Measurements from ENCODE around the gene PALLD. TPM values are rescaled to one million over a fixed set of nuclear protein-coding genes. Genes with fewer than 3 reads are reported as not detected.

The PALLD gene
- total and polyA plus RNA-seq, 2 of the 8 experiments (the other 6 are each of a cell fraction or from before 2014, with no cell fraction given), result 10.5 to 25.0 TPM

GRCh38 chr4:168794092-168794707 is 297.3 kb downstream of the PALLD start:
- H3K23me2 ChIP-seq (ENCODE audit: low read depth, low read length), result no peaks in the 10 kb centered on the region
- no peak overlapping the region for H3K18ac ChIP-seq (ENCODE audit: extremely low read depth, low read length)
- WGBS, 2 experiments (ENCODE audit: extremely low coverage in 1 of 2, insufficient coverage in 1 of 2, insufficient read length in 1 of 2, insufficient replicate concordance in 2 of 2, low coverage in 1 of 2, low lambda C conversion rate in 2 of 2, missing lambda C conversion rate in 1 of 2), result 89% methylated on average over 18 of the region's 20 CpGs; no CpG with 5 or more reads in 1 of the 2 experiments
- no peak overlapping the region for H3K9ac ChIP-seq (replicated peaks in 1 of 4; ENCODE audit: extremely low read depth in 1 of 4, low read depth in 3 of 4, low read length in 3 of 4)
- no peak overlapping the region for H2BK120ac ChIP-seq (replicated peaks; ENCODE audit: low read depth, low read length)
- POLR2A ChIA-PET (ENCODE audit: partially characterized antibody), result no interaction called here
- no peak for FAIRE-seq
- no peak overlapping the region for H2BK15ac ChIP-seq (ENCODE audit: low read length)
- no peak overlapping the region for H3K23ac ChIP-seq (ENCODE audit: insufficient read length)
- H2BK20ac ChIP-seq (ENCODE audit: low read length), result no peak overlapping the region
- H3K4ac ChIP-seq (replicated peaks; ENCODE audit: insufficient read length, low read depth, low read length), result no peak overlapping the region
- no peaks in the 10 kb centered on the region for H4K20me1 ChIP-seq (replicated peaks in 1 of 2; ENCODE audit: control insufficient read depth in 1 of 2, insufficient read depth in 2 of 2, low read length in 2 of 2)
- no peak overlapping the region for H3K56ac ChIP-seq (replicated peaks; ENCODE audit: insufficient read length, low read depth, low read length)
- H3K36me3 ChIP-seq (ENCODE audit: control insufficient read depth in 2 of 4, insufficient read depth in 4 of 4, low read length in 3 of 4), result no peaks in the 10 kb centered on the region
- no peak overlapping the region for H3K27ac ChIP-seq (ENCODE audit: low read depth, low read length)
- H3K14ac ChIP-seq (ENCODE audit: insufficient read length), result no peak overlapping the region
- H2BK5ac ChIP-seq (ENCODE audit: low read depth, low read length), result no peak overlapping the region
- no peak overlapping the region for H4K91ac ChIP-seq (replicated peaks; ENCODE audit: insufficient read length, low read length)
- no peak overlapping the region for H2AFZ ChIP-seq (ENCODE audit: low read length)
- no peaks in the 10 kb centered on the region for H3K4me1 ChIP-seq (replicated peaks in 1 of 4; ENCODE audit: control insufficient read depth in 3 of 4, insufficient read depth in 4 of 4, low read length in 3 of 4)
- DNase-seq (ENCODE audit: low read depth in 1 of 2, low spot score in 2 of 2), result no peak
- TF ChIP-seq SIN3A (conservative IDR thresholded peaks at IDR 0.05 in 1 of 2, IDR thresholded peaks at IDR 0.05 in 1 of 2; ENCODE audit: low read depth in 1 of 2, low read length in 2 of 2), result no peak
- H3K27me3 ChIP-seq (replicated peaks in 1 of 4; ENCODE audit: control insufficient read depth in 3 of 4, extremely low read depth in 1 of 4, insufficient read depth in 3 of 4, low read length in 3 of 4), result no peaks in the 10 kb centered on the region
- H4K8ac ChIP-seq (ENCODE audit: extremely low read depth, insufficient read depth, low read length), result no peak overlapping the region
- H2BK12ac ChIP-seq (ENCODE audit: low read depth, low read length), result no peak overlapping the region
- no peak overlapping the region for H4K5ac ChIP-seq (ENCODE audit: insufficient read length, low read depth, low read length)
- no peaks in the 10 kb centered on the region for H3K79me2 ChIP-seq (ENCODE audit: control insufficient read depth in 1 of 2, insufficient read depth in 2 of 2, low read length in 2 of 2)
- H3K79me1 ChIP-seq (ENCODE audit: low read depth, low read length), result no peaks in the 10 kb centered on the region
- H3K4me3 ChIP-seq (ENCODE audit: extremely low read depth in 1 of 4, insufficient read depth in 2 of 4, low read depth in 3 of 4, low read length in 4 of 4), result no peak overlapping the region
- H2AK5ac ChIP-seq (ENCODE audit: low read depth, low read length), result no peak overlapping the region
- H3K4me2 ChIP-seq (ENCODE audit: insufficient read depth in 1 of 2, low read depth in 2 of 2, low read length in 2 of 2), result no peak overlapping the region
- H3K9me3 ChIP-seq (ENCODE audit: insufficient read depth in 2 of 2, low read depth in 1 of 2, low read length in 1 of 2), result no peaks in the 10 kb centered on the region
- CTCF ChIA-PET (ENCODE audit: partially characterized antibody), result interaction anchor here (0.6 to 1.3 kb wide), 3 partner anchors 9 to 54 kb away, joined by 3 to 4 read pairs (median 4); no protein-coding TSS in a partner anchor

Data from H1 (cell line).